ENCODE results near the gene DDX49.

DDX49 gene, protein sequence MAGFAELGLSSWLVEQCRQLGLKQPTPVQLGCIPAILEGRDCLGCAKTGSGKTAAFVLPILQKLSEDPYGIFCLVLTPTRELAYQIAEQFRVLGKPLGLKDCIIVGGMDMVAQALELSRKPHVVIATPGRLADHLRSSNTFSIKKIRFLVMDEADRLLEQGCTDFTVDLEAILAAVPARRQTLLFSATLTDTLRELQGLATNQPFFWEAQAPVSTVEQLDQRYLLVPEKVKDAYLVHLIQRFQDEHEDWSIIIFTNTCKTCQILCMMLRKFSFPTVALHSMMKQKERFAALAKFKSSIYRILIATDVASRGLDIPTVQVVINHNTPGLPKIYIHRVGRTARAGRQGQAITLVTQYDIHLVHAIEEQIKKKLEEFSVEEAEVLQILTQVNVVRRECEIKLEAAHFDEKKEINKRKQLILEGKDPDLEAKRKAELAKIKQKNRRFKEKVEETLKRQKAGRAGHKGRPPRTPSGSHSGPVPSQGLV

DNA sequence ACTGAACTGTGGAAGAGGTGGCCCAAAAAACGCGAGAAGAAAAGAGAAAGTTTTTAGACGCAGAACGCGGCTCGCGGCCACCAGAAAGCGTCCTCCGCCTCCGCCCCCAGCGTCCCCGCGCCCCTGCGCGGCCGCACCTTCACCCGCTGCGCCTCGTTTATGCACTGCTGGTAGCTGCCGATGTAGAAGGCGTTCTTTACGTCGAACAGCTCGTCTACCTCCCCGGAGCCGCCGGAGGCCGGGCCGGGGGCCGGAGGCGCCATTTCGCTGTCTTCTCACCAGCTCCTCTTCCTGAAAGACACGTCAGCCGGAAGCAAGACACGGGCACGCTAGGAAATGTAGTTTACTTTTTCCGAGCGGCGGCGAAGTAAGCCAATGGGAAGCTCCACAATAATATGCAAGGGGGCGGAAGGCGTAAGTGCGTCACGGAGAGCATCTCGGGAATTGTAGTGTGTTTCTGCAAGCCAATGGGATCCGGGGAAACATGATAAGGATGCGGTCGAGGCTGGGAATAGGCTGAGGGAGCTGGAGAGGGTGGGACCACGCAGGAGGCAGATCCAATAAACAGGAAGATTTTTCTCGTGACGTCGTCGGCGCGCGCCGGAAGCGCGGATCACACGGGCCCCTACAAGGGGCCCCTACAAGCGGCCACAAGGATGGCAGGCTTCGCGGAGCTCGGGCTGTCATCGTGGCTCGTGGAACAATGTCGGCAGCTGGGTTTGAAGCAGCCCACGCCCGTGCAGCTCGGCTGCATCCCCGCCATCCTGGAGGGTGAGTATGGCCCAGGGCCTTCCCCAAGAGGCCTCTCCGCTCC lies at the start of gene DDX49, which contains the start of gene COPE:
Gene DDX49 (plus strand): TSS at position 630 of the 814 bp plus-strand sequence. CDS start 27 bp downstream, at position 657.
Gene COPE (minus strand): TSS at position 302 of the 814 bp plus-strand sequence. CDS start 39 bp downstream, at position 263.
- peak; percentile 98 for DNase-seq (ENCODE audit: low spot score)

GRCh38 chr19:18869781-18870530 lies 49.6 kb upstream of the DDX49 start:
- DNase-seq (ENCODE audit: low spot score) = no peak

GRCh38 chr19:18870531-18871172 lies 48.9 kb upstream of the DDX49 start:
- no peak for DNase-seq (ENCODE audit: low spot score)

- no peak for DNase-seq (ENCODE audit: low spot score)
Observed at GRCh38 chr19:18871543-18871942, 48.0 kb upstream of the DDX49 start.

DNA sequence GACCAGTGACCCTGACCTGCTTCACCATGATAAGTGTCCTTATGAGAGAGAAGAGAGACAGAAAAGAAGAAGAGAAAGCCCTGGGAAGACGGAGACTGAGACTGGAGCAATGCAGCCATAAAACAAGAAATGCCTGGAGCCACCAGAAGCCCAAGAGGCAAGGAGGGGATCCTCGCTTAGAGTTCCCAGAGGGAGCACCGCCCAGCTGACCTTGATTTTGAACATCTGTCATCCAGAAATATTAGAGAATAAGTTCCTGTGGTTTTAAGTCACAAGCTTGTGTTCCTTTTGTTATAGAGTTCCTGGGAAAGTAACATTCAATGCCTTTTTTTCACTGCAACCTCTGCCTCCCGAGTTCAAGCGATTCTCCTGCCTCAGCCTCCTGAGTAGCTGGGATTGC lies 43.8 kb upstream of the DDX49 start:
- DNase-seq (ENCODE audit: low spot score) = no peak

DNA sequence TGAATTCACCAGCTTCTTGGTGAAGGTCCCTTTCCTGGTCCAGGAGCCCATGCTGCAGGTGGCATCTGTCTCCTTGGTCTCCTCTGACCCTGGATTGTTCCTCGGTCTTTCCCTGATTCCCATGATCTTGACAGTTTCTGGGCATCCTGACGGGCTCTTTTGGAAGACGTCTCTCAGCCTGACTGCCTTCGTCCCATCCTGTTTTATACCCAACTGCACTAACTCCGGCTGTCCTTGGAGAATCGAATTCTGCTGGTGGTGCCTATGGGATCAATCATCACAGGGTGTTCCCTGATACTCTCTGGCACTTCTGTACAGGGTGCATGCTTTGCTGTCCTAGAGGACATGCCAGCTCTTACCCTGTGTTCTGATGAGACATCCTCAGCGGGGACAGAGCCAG lies 42.6 kb upstream of the DDX49 start:
- no peak for DNase-seq (ENCODE audit: low spot score)

- DNase-seq (ENCODE audit: low spot score) = no peak
Observed at GRCh38 chr19:18878058-18878797, 41.3 kb upstream of the DDX49 start.

DNA sequence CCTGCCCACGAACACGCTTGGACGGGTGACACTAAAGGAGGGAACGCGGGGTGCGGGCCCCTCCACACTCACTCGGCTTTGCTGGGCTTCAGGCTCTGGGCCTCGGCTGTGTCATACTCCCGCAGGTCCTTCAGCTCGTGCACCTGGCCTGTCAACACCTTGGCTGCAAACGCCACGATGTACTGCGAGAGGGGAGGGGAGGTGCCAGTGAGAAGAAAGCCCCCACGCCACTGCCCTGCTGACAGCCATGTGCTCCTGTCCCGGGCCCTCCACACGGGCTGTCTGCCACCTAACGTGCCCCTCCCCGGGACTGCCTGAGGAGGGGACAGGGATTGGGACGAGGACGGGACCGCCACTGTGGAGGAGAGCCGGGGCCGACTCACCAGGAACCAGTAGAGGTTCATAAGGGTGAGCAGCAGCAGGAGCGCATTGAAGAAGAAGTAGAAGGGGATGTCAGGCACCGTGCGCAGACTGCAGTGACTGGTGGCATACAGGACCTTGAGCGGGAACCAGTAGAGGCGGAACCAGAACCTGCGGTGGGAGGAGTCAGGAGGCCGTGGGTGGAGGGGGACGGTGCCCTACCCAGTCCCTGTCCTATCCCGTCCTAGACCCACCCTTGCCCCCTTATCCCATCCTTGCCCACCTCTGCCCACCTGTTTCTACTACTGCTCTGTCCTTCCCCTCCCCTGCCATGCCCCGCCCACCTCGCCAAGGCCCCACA lies 40.5 kb upstream of the DDX49 start:
- DNase-seq (ENCODE audit: low spot score) = no peak

GRCh38 chr19:18879579-18880373 lies 39.7 kb upstream of the DDX49 start:
- no peak for DNase-seq (ENCODE audit: low spot score)

- DNase-seq (ENCODE audit: low spot score) = no peak
Observed at GRCh38 chr19:18881491-18881890, 38.0 kb upstream of the DDX49 start.

GRCh38 chr19:18883526-18884304 lies 35.8 kb upstream of the DDX49 start:
- DNase-seq (ENCODE audit: low spot score) = no peak

GRCh38 chr19:18886972-18887371 lies 32.5 kb upstream of the DDX49 start:
- no peak for DNase-seq (ENCODE audit: low spot score)

DNA sequence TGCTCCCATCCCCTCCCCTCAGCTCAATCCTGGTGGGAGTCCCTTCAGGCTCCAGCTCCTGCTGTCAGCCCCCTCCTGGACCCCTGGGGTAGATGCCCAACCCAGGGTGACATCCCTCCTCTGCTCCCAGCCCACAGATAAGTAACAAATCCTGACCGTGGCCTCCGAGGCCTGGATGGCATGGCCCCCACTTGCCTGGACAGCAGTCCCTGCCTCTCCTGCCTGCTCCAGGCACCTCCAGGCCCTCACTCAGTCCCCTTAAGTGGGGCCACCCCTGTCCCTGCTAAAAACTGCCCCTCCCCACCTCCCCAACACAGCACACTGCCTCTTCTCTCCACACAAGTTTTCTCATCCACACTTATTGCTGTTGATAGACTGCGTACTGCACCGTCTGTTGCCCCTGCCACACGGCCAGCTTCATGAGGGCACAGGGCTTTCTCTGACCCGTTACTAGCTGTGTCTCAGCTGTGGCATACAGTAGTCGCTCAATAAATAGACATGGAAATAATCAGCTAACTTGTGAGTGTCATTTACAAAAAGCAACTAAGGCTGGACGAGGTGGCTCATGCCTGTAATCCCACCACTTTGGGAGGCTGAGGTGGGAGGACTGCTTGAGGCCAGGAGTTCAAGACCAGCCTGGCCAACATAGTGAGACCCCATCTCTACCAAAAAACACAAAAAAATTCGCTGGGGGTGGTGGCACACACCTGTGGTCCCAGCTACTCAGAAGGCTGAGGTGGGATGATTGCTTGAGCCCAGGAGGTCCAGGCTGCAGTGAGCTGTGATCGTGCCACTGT lies 29.4 kb upstream of the DDX49 start:
- no peak for DNase-seq (ENCODE audit: low spot score)

DNA sequence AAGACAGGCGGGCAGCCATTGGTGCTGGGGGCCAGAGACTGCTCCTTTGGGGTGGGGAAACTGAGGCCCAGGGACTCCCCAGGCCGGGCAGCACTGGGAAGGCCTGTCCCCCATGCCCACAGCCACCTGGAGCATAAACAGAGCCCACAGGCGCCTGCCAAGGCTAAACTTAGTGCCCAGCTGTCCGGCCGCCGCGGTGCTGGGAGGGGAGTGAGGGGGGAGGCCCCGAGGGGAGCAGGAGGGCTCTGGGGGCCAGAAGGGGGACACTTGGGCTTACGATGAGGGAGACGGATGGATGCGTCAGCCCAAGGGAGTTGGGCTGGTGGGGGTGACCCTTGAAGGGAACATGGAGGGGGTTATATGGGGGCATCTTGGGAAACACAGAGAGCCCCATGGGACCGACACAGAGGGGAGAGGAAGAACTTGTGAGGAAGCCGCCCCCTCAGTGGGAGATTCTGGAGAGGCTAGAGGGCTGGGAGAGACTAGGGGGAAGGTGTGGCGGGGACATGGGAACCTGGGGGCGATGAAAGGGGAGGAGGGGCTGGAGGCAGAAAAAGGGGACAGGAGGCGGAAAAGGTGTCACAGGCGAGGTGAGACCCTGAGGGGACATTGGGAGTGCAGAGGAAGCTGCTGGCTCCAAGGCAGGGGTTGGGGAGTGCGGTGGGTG lies 25.8 kb upstream of the DDX49 start:
- no peak for DNase-seq (ENCODE audit: low spot score)

DNA sequence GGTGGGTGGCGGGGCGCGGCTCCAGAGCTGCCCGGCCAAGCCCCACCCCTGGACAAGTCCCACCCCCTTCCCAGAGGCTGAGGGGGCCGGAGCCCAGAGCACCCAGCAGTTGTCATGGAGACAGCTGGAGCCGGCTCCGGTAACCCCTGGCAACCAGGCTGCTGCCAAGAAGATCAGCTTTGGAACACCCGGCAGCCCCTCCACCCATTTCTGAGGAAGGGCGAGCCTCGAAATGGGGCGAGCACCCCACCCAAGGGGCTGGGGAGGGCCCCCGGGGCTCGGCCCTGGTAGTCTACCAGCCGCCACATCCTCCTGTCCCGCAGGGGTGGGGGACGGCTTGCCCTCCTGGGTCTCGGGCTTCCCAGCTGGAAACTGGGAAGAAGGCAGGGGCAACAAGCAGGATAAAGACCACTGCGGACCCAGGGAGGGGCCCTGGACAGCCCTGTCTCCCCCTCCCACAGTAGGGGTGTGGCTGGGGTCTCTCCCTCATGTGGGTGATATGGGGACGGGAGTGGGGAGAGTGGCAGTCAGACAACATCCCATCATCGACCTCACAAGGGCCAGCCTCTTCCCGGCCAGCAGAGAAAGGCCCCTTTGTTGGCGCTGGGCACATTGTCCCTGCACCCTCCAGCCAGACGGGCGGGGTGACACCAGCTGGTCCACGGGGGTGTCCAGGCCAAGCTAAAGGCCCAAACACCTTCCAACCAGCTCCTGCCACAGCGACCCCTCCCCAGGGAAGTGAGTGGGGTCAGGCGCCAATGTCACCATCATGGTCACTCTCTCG lies 25.1 kb upstream of the DDX49 start:
- no peak for DNase-seq (ENCODE audit: low spot score)

- DNase-seq (ENCODE audit: low spot score) = no peak
Observed at GRCh38 chr19:18895038-18895823, 24.3 kb upstream of the DDX49 start.
